Activated naive CD4-positive, alpha-beta T cell treated with anti-CD3 and anti-CD28 coated beads, Interleukin-2, amount 50 U/mL, for 24 hours (primary cell): Measurements from ENCODE around the gene GREM1.

Experiments
- H3K27ac Mint-ChIP-seq: one replicate; pipeline ENCODE4 v1.8.0; 2021; ENCODE audit warnings: mild to moderate bottlenecking, mixed read lengths
- H3K27me3 Mint-ChIP-seq: one replicate; pipeline ENCODE4 v1.8.0; 2021; ENCODE audit warnings: mixed read lengths
- H3K36me3 Mint-ChIP-seq: one replicate; pipeline ENCODE4 v1.8.0; 2021; ENCODE audit warnings: mixed read lengths
- H3K4me1 Mint-ChIP-seq: one replicate; pipeline ENCODE4 v1.8.0; 2021; ENCODE audit warnings: mixed read lengths
- H3K4me3 Mint-ChIP-seq: one replicate; pipeline ENCODE4 v1.8.0; 2021; ENCODE audit warnings: mild to moderate bottlenecking, mixed read lengths
- H3K9me3 Mint-ChIP-seq: one replicate; pipeline ENCODE4 v1.8.0; 2021; ENCODE audit warnings: mixed read lengths

GREM1 gene

DNA sequence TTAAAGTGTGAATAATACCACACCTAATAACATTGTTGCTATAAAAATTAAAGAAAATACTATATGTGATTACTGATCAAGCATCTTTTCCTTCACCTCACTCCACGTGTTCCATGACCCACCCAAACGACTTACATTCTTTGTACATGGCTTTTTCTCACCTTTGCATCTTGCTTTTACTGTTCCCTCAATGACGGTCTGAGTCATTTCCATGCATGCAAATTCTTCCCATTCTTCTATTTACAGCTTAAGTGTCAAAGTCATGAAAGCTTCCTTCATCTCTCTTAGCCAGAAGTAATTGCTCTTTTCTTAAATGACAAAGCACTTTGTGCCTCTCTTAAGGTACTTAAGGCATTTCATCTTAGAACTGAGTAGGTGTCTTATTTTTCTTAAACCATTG is 64.0 kb downstream of the GREM1 start:
- Mint-ChIP-seq H3K4me1 (no peaks in the 10 kb centered on the region), H3K27ac (no peak overlapping the region), H3K4me3 (no peak overlapping the region), H3K27me3 (peaks cover 6% of the 10 kb centered on the region), H3K9me3 (peaks cover 5% of the 10 kb centered on the region), H3K36me3 (no peaks in the 10 kb centered on the region)

DNA sequence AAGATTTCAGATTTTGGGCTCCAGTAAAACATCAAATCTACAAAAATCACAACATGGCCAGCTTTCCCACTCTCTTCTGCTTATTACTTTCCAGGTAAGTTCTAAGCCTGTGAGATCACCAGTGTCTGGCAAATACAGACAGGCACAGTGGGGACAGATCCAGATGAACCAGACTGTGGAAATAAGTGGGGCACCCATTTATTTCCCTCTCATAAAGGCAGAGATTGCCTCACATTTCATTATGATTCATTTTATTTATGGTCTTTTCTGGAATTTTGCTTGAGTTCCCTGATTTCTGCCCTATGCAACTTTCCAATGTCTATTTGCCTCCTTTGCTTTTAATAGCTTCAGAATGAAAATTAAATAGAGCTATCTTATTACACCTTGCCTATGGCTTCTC is 66.8 kb downstream of the GREM1 start:
- H3K27me3 Mint-ChIP-seq: peaks cover 6% of the 10 kb centered on the region
- H3K27ac Mint-ChIP-seq: no peak overlapping the region
- no peaks in the 10 kb centered on the region for H3K9me3 Mint-ChIP-seq
- H3K36me3 Mint-ChIP-seq: no peaks in the 10 kb centered on the region
- H3K4me1 Mint-ChIP-seq: no peaks in the 10 kb centered on the region
- no peak overlapping the region for H3K4me3 Mint-ChIP-seq

DNA sequence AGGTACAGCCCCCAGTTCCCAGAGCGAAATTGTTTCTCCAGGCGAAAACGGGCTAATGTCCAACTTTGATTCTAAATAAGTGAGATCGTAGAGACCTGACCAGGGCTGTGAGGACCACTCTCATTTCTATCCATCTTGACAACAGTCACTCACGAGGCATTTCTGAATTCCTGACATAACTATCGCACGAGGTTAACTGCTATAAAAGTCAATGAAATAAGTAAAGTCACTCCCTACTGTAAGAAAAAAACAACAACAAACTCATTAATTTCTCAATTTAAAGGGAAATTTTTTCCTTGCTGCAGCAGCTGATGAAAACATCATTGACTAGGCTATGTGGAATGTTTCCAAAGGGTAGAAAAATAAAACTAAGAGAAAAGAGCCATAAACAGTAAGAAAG is 69.1 kb downstream of the GREM1 start:
- no peaks in the 10 kb centered on the region for H3K36me3 Mint-ChIP-seq
- H3K9me3 Mint-ChIP-seq: no peaks in the 10 kb centered on the region
- no peak overlapping the region for H3K27ac Mint-ChIP-seq
- no peak overlapping the region for H3K4me3 Mint-ChIP-seq
- H3K27me3 Mint-ChIP-seq: peaks cover 5% of the 10 kb centered on the region
- H3K4me1 Mint-ChIP-seq: no peaks in the 10 kb centered on the region

DNA sequence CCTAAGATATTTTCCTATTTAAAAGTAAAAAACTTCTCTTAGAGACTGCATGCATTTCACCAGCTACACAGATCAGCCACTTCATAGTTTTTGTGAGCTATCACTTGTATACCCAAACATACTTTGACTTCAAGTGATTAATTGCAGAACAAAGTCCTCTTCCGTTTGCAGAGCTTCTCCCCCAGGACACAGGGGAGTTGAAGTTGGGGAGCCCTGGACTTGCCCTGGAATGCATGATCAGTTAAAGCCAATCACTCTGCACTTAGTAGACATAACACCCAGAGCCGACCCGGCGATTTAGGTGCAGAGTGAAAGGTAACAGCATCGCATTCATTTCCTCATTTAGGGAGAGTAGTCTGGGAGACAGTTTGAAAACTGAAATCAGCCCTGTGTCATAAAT is 70.1 kb downstream of the GREM1 start:
- H3K4me3 Mint-ChIP-seq: no peak overlapping the region
- no peaks in the 10 kb centered on the region for H3K36me3 Mint-ChIP-seq
- no peak overlapping the region for H3K27ac Mint-ChIP-seq
- H3K27me3 Mint-ChIP-seq: peaks cover 7% of the 10 kb centered on the region
- H3K4me1 Mint-ChIP-seq: no peaks in the 10 kb centered on the region
- H3K9me3 Mint-ChIP-seq: no peaks in the 10 kb centered on the region

DNA sequence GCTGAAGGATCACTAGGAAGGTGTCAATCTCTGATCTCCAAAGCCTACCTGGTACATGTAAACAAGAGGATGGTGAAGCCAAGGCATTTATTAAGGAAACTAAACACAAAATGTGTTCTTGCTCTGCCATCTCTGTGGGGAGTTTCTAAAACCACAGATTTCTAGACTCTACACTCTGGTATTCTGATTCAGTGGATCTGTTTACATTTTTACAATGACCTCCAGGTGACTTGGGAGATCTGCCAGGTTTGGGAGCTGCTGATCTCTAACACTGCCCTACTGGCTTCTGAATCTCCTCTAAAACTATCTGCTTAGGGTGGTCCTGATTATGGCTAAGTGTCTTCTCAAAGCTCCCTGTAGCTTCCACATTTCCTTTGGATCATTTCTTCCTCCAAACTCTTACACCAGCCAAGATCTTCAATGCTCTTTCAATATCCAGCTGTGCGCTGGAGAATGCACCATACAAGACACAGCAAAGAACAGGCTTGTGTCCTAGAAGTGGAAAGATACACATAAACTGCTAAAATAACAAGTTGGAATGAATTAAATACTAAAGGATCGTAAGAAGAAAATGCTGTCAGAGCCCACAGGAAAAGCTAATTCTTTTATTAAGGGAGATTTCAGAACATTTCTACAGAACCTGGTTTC is 72.7 kb downstream of the GREM1 start:
- Mint-ChIP-seq H3K27ac (no peak overlapping the region), H3K4me3 (no peak overlapping the region), H3K4me1 (no peaks in the 10 kb centered on the region), H3K36me3 (no peaks in the 10 kb centered on the region), H3K27me3 (peaks cover 7% of the 10 kb centered on the region), H3K9me3 (no peaks in the 10 kb centered on the region)

DNA sequence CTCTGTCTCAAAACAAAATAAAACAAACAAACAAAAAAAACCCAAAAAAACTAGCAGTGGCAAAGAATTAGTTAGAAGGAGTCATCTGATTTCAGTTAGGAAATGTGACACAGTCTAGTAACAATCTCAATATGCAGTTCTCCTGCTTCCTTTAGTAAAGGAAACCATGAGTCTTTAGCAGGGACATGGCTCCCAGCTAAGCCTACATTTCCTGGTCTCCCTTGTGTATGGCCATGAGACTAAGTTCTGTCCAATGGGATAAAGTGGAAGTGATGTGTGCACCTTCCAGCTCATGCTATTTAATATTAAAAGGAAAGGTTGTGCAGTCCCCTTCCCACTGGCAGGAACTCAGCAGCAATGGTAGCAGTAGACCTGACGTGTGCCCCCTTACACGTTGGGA is 74.6 kb downstream of the GREM1 start:
- Mint-ChIP-seq H3K4me1 (no peaks in the 10 kb centered on the region), H3K4me3 (no peak overlapping the region), H3K27me3 (peaks cover 3% of the 10 kb centered on the region), H3K36me3 (no peaks in the 10 kb centered on the region), H3K27ac (no peak overlapping the region), H3K9me3 (no peaks in the 10 kb centered on the region)
